ENCODE measurements around the gene BZW1.
A peak's percentile ranks its signal among the peaks of the same experiment; 100 is the strongest.

The BZW1 gene

DNA sequence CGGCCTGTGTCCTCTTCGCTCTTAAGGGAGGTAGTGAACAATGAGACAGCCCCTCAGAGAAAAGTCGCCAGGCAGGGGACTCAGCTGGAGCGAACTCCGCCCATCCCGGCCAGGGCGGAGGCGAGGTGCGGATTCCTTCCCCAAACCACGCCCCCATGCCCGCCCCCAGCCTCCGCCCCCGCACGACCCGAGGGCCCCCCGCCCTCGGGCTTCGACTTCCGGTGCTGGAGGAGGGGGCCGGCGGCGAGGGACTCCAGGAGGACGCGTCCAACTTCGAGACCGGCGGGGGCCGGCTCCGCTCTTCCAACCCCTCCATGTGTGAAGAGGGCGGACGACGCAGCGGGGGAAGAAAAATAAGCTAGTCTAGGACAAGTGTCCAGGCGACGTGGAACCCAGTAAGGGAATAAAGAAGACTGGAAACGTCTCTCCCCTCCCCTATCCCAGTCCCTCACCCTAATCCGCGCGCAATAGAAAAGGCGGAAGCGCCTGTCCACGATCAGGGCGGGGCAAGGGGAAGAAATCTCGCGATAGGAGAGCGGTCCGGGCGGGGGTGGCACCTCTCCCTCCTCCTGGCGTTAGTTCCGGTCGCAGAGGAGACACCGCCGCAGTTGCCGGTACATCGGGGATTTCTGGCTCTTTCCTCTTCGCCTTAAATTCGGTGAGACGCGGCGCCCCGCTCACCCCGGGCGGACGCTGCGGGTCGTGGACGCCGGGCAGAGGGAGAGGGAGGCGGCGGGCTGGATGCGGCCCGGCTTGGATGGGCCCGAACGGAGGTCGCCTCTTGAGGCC lies at the start of gene BZW1 (continued):
- TF ChIP-seq ZNF660 (tag by site-specific recombination; IDR thresholded peaks at IDR 0.05) (0 out of 2 replicates have a peak, but pooled peaks have one; percentile 26), ZNF274 (IDR thresholded peaks at IDR 0.05; ENCODE audit: low read length) (no peak), ZNF274 (tag by site-specific recombination; IDR thresholded peaks at IDR 0.05; ENCODE audit: borderline replicate concordance) (no peak)

DNA sequence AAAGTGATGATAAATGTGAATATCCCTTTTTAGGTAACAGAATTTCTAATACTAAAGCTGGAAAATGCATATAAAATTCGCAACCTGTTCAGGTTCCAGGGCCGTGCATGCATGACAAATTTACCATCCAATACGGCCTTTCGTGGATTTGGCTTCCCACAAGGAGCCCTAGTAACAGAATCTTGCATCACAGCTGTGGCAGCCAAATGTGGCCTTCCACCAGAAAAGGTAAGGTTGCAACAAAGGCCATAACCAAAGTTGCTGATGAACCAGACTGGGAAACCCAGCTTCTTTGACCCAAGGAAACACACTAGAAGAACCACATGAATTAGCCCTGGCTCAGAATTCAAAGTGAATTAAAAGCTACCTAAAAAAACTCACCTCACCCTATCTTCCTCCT lies 49.6 kb upstream of the BZW1 start:
- Histone ChIP-seq H3K4me1 (ENCODE audit: control insufficient read depth, insufficient read depth, low read length) (peaks cover 16% of the 10 kb centered on the region), H3K27ac (ENCODE audit: extremely low read depth, low read depth, low read length) (no peak overlapping the region), H3K9me3 (ENCODE audit: control insufficient read depth, insufficient read depth, low read depth, low read length) (no peaks in the 10 kb centered on the region), H3K36me3 (ENCODE audit: control insufficient read depth in 2 of 2, insufficient read depth in 1 of 2, low read length in 2 of 2) (no peaks in the 10 kb centered on the region), H3K4me3 (ENCODE audit: low read depth, low read length) (no peak overlapping the region)
- POLR2A ChIA-PET, result no interaction called here
- CTCF ChIA-PET, result no interaction called here
- TF ChIP-seq ZNF211 (tag by site-specific recombination; IDR thresholded peaks at IDR 0.05; ENCODE audit: low read depth), result no peak
- no peak for TF ChIP-seq ZNF266 (tag by site-specific recombination; IDR thresholded peaks at IDR 0.05; ENCODE audit: low read depth)
- no peak for TF ChIP-seq ZNF292 (tag by site-specific recombination; IDR thresholded peaks at IDR 0.05; ENCODE audit: borderline replicate concordance, low read depth)
- TF ChIP-seq ZNF416 (tag by site-specific recombination; IDR thresholded peaks at IDR 0.05), result no peak
- no peak for TF ChIP-seq SALL2 (tag by site-specific recombination; IDR thresholded peaks at IDR 0.05; ENCODE audit: borderline replicate concordance)

DNA sequence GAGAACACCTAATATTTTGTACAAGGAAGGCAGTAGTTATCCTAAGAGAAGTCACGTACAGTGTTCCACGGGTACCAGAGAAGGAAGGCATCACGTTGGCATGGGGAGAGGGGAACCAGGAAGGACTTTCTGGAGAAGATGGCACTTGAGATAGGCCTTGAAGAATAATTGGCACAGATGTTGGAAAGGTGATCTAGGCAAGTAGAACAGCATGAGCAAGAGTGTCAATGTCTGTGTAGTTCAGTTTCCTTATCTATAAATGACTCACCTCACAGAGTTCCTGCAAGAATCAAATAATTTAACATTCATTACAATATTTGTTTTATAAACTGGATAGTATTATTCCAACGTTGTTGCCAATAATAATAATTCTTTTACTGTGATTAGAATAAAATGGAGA lies 48.3 kb upstream of the BZW1 start:
- TF ChIP-seq ZNF629 (tag by site-specific recombination; IDR thresholded peaks at IDR 0.05) (no peak), ZNF571 (tag by site-specific recombination; IDR thresholded peaks at IDR 0.05) (no peak), SP3 (tag by site-specific recombination; IDR thresholded peaks at IDR 0.05) (no peak), ZNF843 (tag by site-specific recombination; IDR thresholded peaks at IDR 0.05) (no peak), ZBTB48 (tag by site-specific recombination; IDR thresholded peaks at IDR 0.05) (no peak), ZSCAN23 (tag by site-specific recombination; IDR thresholded peaks at IDR 0.05) (no peak), ZNF501 (tag by site-specific recombination; IDR thresholded peaks at IDR 0.05) (no peak), ZNF350 (tag by site-specific recombination; IDR thresholded peaks at IDR 0.05) (no peak)
- POLR2A ChIA-PET, result no interaction called here
- CTCF ChIA-PET, result no interaction called here
- peaks cover 16% of the 10 kb centered on the region for H3K4me1 ChIP-seq (ENCODE audit: control insufficient read depth, insufficient read depth, low read length)
- no peak overlapping the region for H3K4me3 ChIP-seq (ENCODE audit: low read depth, low read length)
- no peaks in the 10 kb centered on the region for H3K36me3 ChIP-seq (ENCODE audit: control insufficient read depth in 2 of 2, insufficient read depth in 1 of 2, low read length in 2 of 2)
- H3K27ac ChIP-seq (ENCODE audit: extremely low read depth, low read depth, low read length), result no peak overlapping the region
- no peaks in the 10 kb centered on the region for H3K9me3 ChIP-seq (ENCODE audit: control insufficient read depth, insufficient read depth, low read depth, low read length)

DNA sequence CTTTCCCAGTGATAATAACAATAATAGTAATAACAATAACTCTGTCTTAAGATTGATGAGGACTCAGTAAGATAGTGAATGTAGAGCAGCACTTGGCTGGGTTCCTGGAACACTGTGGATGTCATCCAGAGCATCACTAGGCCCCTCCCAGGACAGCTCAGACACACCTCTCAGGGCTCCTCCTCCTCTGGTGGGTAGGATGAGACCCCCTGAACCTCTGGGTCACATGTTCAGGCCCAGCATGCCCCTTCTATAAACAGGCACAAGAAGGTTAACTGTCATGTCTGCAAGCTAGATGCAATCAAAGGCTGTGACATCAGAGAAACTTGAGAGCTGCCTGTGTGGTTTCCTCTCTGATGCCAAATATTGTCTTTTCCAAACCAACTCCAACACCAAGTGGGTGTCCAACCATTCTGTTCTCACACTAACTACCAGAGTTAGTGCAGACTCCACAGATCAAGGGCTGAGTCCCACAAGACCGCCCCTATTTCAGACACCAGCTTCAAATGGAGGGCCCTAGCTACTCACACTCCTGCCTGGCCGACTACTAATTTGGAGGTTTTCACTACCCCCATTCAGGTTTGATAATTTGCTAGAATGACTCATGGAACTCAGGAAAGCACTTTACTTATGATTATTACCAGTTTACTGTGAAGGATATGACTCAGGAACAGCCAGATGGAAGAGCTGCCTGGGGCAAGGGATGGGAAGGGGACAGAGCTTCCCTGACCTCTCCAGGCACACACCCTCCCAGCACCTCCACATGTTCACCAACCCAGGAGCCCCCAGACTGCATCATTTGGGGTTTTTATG lies 46.4 kb upstream of the BZW1 start:
- ChIA-PET POLR2A (interaction anchor here (1.2 to 1.4 kb wide), 4 partner anchors 9 to 46 kb away, joined by 3 to 4 read pairs (median 4); partner anchors contain the start of gene BZW1), CTCF (interaction anchor here (0.6 to 1.0 kb wide), 4 partner anchors 9 to 800 kb away, joined by 3 to 5 read pairs (median 4); no protein-coding TSS in a partner anchor)
- H3K27ac ChIP-seq (ENCODE audit: extremely low read depth, low read depth, low read length), result peak overlapping the region; percentile 18
- no peak overlapping the region for H3K4me3 ChIP-seq (ENCODE audit: low read depth, low read length)
- peaks cover 16% of the 10 kb centered on the region for H3K4me1 ChIP-seq (ENCODE audit: control insufficient read depth, insufficient read depth, low read length)
- no peaks in the 10 kb centered on the region for H3K36me3 ChIP-seq (ENCODE audit: control insufficient read depth in 2 of 2, insufficient read depth in 1 of 2, low read length in 2 of 2)
- no peaks in the 10 kb centered on the region for H3K9me3 ChIP-seq (ENCODE audit: control insufficient read depth, insufficient read depth, low read depth, low read length)
- TF ChIP-seq SP7 (tag by site-specific recombination; IDR thresholded peaks at IDR 0.05), result peak; percentile 90
- peak; percentile 65 for TF ChIP-seq OSR2 (tag by site-specific recombination; IDR thresholded peaks at IDR 0.05)
- TF ChIP-seq ZNF76 (tag by site-specific recombination; IDR thresholded peaks at IDR 0.05; ENCODE audit: borderline replicate concordance, low read depth), result peak; percentile 32; the same call in 1 of the 2 replicates
- TF ChIP-seq MYNN (tag by site-specific recombination; IDR thresholded peaks at IDR 0.05; ENCODE audit: borderline replicate concordance), result peak; percentile 99
- TF ChIP-seq, protein P1, sequence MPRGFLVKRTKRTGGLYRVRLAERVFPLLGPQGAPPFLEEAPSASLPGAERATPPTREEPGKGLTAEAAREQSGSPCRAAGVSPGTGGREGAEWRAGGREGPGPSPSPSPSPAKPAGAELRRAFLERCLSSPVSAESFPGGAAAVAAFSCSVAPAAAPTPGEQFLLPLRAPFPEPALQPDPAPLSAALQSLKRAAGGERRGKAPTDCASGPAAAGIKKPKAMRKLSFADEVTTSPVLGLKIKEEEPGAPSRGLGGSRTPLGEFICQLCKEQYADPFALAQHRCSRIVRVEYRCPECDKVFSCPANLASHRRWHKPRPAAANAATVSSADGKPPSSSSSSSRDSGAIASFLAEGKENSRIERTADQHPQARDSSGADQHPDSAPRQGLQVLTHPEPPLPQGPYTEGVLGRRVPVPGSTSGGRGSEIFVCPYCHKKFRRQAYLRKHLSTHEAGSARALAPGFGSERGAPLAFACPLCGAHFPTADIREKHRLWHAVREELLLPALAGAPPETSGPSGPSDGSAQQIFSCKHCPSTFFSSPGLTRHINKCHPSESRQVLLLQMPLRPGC (tag by site-specific recombination; IDR thresholded peaks at IDR 0.05), result peak; percentile 83
- TF ChIP-seq ZNF600 (tag by site-specific recombination; IDR thresholded peaks at IDR 0.05), result peak; percentile 94
- TF ChIP-seq, protein P2, sequence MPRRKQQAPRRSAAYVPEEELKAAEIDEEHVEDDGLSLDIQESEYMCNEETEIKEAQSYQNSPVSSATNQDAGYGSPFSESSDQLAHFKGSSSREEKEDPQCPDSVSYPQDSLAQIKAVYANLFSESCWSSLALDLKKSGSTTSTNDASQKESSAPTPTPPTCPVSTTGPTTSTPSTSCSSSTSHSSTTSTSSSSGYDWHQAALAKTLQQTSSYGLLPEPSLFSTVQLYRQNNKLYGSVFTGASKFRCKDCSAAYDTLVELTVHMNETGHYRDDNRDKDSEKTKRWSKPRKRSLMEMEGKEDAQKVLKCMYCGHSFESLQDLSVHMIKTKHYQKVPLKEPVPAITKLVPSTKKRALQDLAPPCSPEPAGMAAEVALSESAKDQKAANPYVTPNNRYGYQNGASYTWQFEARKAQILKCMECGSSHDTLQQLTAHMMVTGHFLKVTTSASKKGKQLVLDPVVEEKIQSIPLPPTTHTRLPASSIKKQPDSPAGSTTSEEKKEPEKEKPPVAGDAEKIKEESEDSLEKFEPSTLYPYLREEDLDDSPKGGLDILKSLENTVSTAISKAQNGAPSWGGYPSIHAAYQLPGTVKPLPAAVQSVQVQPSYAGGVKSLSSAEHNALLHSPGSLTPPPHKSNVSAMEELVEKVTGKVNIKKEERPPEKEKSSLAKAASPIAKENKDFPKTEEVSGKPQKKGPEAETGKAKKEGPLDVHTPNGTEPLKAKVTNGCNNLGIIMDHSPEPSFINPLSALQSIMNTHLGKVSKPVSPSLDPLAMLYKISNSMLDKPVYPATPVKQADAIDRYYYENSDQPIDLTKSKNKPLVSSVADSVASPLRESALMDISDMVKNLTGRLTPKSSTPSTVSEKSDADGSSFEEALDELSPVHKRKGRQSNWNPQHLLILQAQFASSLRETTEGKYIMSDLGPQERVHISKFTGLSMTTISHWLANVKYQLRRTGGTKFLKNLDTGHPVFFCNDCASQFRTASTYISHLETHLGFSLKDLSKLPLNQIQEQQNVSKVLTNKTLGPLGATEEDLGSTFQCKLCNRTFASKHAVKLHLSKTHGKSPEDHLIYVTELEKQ (tag by site-specific recombination; IDR thresholded peaks at IDR 0.05; ENCODE audit: borderline replicate concordance), result 0 out of 2 replicates have a peak, but pooled peaks have one; percentile 24
- TF ChIP-seq KLF10 (tag by site-specific recombination; IDR thresholded peaks at IDR 0.05), result peak; percentile 67
- TF ChIP-seq SCRT2 (tag by site-specific recombination; IDR thresholded peaks at IDR 0.05), result no peak

All from HEK293 (cell line).